LNCAP (cell line): ENCODE results near the gene AMBP.

Experiments
- TF ChIP-seq, protein P1 (sequence below): fragments of 450-650 bp; IDR thresholded peaks from 2 replicates; pipeline ENCODE4 v1.5.1; 2017; ENCODE audit warnings: mild to moderate bottlenecking

Gene AMBP

DNA sequence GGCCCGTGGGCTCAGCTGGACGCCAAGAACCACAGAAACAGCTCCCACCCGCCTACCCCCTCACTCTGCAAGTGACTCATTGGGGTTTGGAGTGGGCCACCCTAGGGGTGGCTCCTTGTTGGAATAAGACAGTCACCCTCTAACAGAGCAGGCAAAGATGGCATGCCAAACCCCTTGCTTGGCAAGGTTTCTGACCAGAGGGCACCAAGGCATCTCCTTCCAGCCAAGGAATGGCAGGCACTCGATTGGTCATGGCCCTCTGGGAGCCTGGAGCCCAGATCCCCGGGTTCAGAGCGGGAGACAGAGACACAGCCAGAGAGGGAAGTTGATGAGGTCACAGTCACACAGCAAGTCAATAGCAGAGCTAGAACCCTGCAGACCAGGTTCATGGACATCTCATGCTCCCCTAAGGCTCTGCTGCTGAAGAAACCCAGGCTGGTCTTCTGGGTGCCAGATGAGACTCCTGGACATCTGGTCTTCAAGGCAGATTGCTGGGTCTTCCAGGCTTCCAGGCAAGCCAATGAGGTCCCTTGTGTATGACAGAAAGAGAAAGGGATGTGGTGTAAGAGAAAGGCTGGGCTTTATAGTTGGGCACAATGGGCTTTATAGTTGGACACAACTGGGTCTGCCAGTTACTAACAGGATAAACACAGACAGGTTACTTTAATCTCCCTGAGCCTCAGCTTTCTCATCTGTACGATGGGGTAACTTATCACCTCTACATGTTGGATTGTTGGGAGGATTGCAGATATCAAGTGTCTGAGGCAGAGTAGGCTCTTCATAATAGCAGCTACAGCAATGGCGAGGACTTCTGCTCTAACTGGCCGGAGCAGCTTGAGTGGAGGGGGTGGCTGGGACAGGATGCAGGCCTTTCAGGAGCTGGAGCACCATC lies 44.3 kb upstream of the AMBP start:
- TF ChIP-seq, protein P1, sequence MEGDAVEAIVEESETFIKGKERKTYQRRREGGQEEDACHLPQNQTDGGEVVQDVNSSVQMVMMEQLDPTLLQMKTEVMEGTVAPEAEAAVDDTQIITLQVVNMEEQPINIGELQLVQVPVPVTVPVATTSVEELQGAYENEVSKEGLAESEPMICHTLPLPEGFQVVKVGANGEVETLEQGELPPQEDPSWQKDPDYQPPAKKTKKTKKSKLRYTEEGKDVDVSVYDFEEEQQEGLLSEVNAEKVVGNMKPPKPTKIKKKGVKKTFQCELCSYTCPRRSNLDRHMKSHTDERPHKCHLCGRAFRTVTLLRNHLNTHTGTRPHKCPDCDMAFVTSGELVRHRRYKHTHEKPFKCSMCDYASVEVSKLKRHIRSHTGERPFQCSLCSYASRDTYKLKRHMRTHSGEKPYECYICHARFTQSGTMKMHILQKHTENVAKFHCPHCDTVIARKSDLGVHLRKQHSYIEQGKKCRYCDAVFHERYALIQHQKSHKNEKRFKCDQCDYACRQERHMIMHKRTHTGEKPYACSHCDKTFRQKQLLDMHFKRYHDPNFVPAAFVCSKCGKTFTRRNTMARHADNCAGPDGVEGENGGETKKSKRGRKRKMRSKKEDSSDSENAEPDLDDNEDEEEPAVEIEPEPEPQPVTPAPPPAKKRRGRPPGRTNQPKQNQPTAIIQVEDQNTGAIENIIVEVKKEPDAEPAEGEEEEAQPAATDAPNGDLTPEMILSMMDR, result no peak

DNA sequence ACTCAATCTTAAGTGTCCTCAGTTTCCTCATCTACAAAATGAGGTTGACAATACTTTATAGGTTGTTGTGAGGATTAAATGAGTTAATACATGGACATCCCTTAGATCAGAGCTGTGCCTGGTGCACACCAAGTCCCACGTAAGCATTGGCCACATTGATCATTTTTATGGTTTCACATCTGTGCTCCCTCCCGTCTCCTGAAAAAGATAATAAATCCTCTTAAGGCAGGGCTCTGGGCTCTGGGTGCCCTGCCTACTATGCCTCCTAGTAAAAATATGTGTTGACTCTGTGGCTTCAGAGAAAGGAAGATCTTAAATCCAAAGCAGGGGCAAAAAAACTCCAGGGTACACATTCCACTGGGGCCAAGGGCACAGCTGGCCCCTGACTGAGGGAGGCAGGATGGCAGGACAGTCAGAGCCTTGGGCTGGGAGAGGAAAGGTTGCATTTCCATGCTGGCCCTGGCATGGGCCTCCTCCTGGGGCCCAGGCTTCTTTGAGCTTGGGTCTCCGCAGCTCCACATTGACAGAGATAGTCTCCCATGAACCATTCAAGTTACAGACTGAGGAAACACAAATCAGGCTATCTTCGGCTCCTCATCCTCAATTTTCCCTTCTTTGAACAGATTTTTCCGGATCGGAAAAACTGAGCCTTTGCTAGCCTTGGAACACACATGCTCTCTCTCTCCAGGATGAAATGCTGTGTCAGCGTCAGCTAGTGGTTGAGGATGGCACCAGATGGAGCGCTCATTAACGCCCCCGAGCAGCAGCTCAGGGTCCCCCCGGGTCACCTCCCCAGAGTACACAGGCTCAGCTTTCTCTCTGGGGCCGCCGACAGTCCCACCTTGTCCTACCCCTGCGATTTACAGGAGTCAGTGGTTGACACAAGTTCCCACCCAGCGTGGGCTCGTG lies 43.4 kb upstream of the AMBP start:
- TF ChIP-seq, protein P1, result no peak

DNA sequence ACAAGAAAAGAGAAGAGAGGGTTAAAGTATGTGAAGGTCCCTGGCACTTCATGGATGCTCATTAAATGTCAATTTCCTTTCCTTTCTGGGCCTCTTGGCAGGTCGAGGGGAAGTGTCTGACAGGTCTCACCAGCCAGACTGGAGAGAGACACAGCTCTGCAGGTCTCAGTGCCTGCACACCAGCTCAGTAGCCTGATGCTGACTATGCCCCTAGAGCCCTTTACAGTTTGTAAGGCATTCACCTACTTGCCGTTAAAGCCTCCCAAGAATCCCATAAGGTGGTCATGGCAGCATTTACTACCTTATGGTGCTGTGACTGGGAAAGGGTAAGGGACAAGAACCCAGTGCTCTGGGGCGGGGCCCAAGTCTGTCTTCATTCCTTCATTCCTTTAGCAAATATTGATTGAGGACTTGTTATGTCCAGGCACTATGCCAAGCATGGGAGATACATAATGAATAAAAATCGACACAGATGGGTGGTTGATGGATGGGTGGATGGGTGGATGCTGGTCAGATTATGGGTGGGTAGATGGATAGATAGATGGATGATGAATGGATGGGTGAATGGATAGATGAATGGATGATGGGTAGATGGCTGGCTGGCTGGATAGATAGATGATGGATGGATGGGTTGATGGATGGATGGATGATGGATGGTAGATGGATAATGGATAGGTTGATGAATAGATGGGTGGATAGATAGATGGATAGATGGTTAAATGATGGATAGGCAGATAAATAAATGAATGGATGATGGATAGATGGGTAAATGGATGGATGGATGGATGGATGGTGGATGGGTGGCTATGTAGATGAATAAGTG lies 42.3 kb upstream of the AMBP start:
- TF ChIP-seq, protein P1, result no peak

DNA sequence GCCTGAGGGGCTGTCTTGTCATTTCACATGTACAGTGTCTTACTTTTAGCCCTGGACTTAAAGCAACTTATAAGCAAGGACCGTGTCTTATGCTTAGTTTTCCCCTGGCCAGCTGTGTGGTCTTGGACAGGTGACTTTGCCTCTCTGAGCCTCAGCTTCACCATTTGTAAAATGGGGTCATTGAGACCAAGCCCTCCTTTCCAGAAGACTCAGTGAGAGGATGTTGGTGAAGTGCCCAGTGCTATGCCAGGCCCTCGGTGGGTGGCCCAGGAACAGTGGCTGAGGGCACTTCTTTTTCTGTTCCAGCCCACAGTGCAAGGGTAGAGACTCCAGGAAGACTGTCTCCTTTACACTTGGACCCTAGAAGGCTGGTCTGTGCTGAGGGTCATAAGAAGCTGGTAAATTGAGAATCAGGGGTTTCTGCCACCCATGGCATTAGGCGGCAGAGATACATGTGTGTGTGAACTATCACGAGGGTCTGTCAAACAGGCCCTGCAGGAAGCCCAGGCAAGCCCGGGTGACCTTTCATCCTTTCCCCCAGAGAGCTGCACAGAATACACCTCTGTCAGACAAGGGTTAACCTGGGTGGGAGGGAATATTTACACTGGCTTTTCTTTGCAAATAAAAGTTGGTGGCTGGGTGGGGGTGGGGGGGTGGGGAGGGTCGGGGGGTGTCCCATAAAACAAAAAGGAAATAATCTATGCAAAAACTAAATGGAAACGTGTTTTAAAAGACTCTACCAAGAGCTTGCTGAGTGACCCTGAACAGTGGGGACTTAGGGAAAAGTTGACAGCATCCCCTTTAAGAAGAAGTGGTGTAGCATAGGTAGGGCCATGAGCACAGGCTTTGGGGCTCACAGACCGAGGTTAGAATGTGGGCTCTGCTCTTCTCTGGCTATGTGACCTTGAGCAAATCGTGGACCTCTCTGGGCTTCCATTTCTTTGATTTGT lies 41.4 kb upstream of the AMBP start:
- TF ChIP-seq, protein P1, result no peak

DNA sequence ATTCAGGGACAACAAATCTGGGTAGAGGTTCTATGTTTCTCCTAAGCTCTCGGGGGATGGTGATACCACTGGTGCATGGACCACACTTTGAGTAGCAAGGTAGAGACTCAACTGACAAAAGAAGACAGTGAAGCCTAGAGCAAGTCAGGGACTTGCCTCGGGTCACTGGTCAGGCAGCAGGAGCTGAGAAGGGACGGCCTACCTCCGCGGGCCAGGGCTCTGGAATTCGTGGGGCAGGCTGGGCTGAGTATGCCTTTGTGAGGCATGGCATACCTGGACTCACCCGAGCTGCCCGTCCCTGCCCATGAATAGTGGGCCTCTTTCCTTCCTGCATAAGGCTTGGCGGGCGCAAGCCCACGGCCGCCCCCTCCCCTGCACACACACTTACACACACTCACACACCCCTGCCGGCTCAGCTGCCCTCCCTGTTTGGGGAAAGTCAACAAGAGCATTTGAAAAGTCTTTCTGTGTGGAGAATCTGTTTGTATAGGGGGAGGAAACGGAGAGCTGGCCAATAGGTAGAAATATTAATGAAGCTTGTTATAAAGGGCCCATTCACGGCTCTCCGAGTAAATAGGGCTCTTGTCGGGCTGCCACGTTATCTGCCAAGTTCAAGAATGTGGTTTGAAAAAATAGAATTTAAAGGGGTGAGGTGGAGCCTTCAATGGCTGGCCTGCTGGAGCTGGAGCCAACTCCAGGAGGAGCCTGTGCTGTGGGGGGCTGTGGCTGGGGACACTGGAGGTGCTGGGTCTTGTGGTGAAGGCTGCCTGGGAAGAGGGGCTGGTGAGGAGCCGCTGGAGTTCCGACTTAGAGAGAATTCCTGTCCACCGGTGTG lies 40.1 kb upstream of the AMBP start:
- TF ChIP-seq, protein P1, result no peak

DNA sequence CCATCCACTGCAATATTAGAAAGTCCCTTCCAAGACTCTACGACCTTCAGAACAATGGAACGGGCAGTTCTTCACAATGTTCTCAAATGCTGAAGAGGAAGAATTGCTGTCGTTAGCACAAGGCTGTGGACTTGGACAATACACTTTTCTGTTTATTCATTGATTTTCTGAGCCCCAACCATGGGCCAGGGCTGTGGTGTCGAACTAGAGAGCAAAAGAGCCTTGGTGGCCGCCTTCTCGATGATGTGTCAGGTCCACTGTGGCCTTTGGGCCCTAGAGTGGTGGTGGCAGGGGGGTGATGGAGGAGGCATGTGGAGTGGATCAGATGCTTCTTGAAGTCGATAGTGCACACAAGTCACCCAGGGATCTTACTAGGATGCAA lies 39.5 kb upstream of the AMBP start:
- TF ChIP-seq, protein P1, result no peak
